Measurements from ENCODE around the gene REV3L. TPM values are rescaled to one million over a fixed set of nuclear protein-coding genes. Genes with fewer than 3 reads are reported as not detected.
A peak's percentile ranks its signal among the peaks of the same experiment; 100 is the strongest.

The REV3L gene
- total and polyA plus RNA-seq, 7 experiments from 2014 or later: 8.6 to 31.8 (median 19.9) TPM

DNA sequence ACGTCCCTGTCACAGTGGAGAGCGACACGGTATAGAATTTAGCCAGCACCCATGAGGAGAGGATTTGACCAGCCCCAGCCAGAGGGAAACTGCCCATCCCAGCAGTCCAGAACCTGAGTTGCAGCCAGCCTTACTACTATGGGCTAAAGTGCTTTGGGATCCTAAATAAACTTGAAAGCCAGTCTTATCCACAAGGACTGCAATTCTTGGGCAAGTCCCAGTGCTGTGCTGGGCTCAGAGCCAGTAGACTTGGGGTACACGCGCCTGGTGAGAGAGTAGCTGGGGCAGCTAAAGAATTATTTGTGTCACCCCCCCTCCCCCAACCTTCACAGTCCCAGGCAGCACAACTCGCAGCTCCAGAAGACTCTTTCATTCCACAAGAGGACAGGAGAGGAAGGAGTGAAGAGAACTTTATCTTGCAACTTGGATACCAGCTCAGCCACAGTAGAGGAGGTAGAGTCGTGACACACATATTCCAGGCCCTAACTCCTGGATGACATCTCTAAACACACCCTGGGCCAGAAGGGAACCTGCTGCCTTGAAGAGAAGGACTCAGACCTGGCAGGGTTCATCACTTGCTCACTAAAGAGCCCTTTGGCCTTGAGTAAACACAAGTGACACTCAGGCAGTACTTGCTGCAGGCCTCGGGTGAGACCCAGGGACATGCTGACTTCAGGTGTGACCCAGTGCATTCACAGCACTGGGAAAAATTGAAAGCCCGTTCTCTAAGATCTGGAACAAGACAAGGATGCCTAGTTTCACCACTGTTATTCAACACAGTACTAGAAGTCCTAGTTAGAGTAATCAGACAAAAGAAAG, 100.3 kb downstream of the REV3L start:
- Histone ChIP-seq H3K4me3 (ENCODE audit: low read length) (no peak overlapping the region), H3K27ac (ENCODE audit: low read depth, low read length) (no peak overlapping the region), H3K27me3 (ENCODE audit: control insufficient read depth in 2 of 2, insufficient read depth in 2 of 2, low read length in 2 of 2) (no peaks in the 10 kb centered on the region), H3K4me1 (ENCODE audit: control insufficient read depth in 2 of 2, insufficient read depth in 2 of 2, low read length in 2 of 2) (no peaks in the 10 kb centered on the region), H3K36me3 (ENCODE audit: control insufficient read depth in 2 of 3, insufficient read depth in 3 of 3, low read length in 3 of 3) (peaks cover 0 to 28% (median 3%) of the 10 kb centered on the region in 3 experiments), H3K9me3 (ENCODE audit: control insufficient read depth in 2 of 3, low read length in 3 of 3) (no peaks in the 10 kb centered on the region)
- no peaks in the 10 kb centered on the region for H3K9me3 Mint-ChIP-seq
- no peaks in the 10 kb centered on the region for H3K27me3 Mint-ChIP-seq
- intact Hi-C loops (cut with micrococcal nuclease): no loop called here
- ChIA-PET CTCF (interaction anchor here (0.7 kb wide), 1 partner anchor 387 kb away, joined by 4 read pairs; no protein-coding TSS in a partner anchor), POLR2A (no interaction called here)
- peaks cover 18 to 68% (median 44%) of the 10 kb centered on the region in 5 donors for H3K36me3 Mint-ChIP-seq
- DNase-seq: no peak
- H3K4me1 Mint-ChIP-seq: peaks cover 0 to 13% (median 0%) of the 10 kb centered on the region in 7 donors
- no peak overlapping the region for H3K4me3 Mint-ChIP-seq
- no peak for ATAC-seq
- peak overlapping the region in 1 of 9 donors; percentile 64 for H3K27ac Mint-ChIP-seq

DNA sequence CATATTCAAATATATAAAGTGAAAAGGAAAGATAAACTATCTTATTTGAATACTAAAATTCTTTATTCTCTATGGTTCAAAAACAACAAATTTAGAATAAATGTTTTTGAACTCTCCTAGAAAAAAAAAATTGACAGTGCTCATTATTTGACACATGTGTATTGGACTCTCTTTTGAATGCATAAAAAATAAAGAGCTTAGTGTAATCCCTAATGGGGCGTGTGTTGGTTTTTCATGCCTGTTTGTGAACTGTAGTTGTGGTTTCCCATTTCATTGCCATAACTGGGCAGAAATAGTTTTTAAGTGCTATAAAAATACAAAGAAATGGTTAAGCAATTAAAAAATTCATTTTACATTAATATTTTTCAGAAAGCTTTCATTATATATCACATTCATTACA, 101.3 kb downstream of the REV3L start:
- peak overlapping the region in 1 of 9 donors; percentile 64 for H3K27ac Mint-ChIP-seq
- H3K4me3 Mint-ChIP-seq: no peak overlapping the region
- ATAC-seq (no peak), DNase-seq (no peak)
- H3K4me1 Mint-ChIP-seq: peaks cover 0 to 13% (median 0%) of the 10 kb centered on the region in 7 donors
- intact Hi-C loops (cut with micrococcal nuclease): no loop called here
- CTCF ChIA-PET: no interaction called here
- H3K27me3 ChIP-seq (ENCODE audit: control insufficient read depth in 2 of 2, insufficient read depth in 2 of 2, low read length in 2 of 2): no peaks in the 10 kb centered on the region
- peaks cover 18 to 59% (median 36%) of the 10 kb centered on the region in 5 donors for H3K36me3 Mint-ChIP-seq
- H3K4me3 ChIP-seq (ENCODE audit: low read length): no peak overlapping the region
- no peaks in the 10 kb centered on the region for H3K9me3 ChIP-seq (ENCODE audit: control insufficient read depth in 2 of 3, low read length in 3 of 3)
- H3K4me1 ChIP-seq (ENCODE audit: control insufficient read depth in 2 of 2, insufficient read depth in 2 of 2, low read length in 2 of 2): no peaks in the 10 kb centered on the region
- H3K27me3 Mint-ChIP-seq: no peaks in the 10 kb centered on the region
- no peaks in the 10 kb centered on the region for H3K9me3 Mint-ChIP-seq
- peaks cover 0 to 26% (median 0%) of the 10 kb centered on the region in 3 experiments for H3K36me3 ChIP-seq (ENCODE audit: control insufficient read depth in 2 of 3, insufficient read depth in 3 of 3, low read length in 3 of 3)
- H3K27ac ChIP-seq (ENCODE audit: low read depth, low read length): no peak overlapping the region
- POLR2A ChIA-PET: no interaction called here

DNA sequence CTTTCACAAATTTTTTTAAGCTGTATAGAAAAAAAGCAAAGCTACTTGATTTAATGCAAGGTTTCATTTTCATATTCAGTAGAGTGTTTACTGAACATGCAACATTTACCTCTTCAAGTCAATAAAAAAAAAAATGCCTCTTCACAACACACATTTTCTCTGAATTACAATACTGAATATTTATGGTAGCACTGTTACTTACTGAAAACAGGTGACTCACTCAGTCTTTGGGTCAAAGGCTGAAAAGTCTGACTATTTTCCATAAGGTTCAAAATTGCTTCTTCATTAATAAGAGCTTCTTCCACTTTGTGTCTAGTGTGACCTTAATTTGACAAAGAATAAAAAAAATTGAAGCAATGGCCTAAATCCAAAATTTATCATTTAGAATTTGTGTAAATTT, 101.9 kb downstream of the REV3L start:
- Mint-ChIP-seq H3K27ac (peak overlapping the region in 1 of 9 donors; percentile 17), H3K9me3 (no peaks in the 10 kb centered on the region), H3K4me1 (peaks cover 0 to 17% (median 0%) of the 10 kb centered on the region in 7 donors), H3K4me3 (no peak overlapping the region), H3K36me3 (peaks cover 22 to 62% (median 37%) of the 10 kb centered on the region in 5 donors), H3K27me3 (no peaks in the 10 kb centered on the region)
- ATAC-seq (no peak), DNase-seq (no peak)
- Histone ChIP-seq H3K9me3 (ENCODE audit: control insufficient read depth in 2 of 3, low read length in 3 of 3) (no peaks in the 10 kb centered on the region), H3K36me3 (ENCODE audit: control insufficient read depth in 2 of 3, insufficient read depth in 3 of 3, low read length in 3 of 3) (peaks cover 0 to 31% (median 0%) of the 10 kb centered on the region in 3 experiments), H3K4me3 (ENCODE audit: low read length) (no peak overlapping the region), H3K27me3 (ENCODE audit: control insufficient read depth in 2 of 2, insufficient read depth in 2 of 2, low read length in 2 of 2) (no peaks in the 10 kb centered on the region), H3K27ac (ENCODE audit: low read depth, low read length) (no peak overlapping the region), H3K4me1 (ENCODE audit: control insufficient read depth in 2 of 2, insufficient read depth in 2 of 2, low read length in 2 of 2) (no peaks in the 10 kb centered on the region)
- ChIA-PET POLR2A (no interaction called here), CTCF (no interaction called here)
- intact Hi-C loops (cut with micrococcal nuclease): no loop called here

DNA sequence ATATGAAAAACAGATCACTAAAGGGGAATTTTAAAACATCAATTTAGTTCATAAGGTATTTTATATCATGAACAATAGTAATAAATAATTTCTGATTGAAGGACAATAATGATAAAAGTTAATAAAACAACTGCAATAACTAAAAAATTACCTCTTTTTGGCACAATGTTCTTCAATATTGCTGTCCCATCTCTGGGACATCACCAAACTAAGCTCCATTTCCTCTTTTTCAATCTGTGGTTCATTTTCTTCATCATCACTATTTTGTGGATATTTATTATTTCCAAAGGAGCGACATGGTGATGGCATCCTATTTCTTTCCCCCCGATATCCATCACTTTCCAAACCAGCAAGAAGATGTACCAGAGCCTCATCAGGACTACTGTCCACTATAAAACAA, 103.2 kb downstream of the REV3L start:
- Mint-ChIP-seq H3K9me3 (no peaks in the 10 kb centered on the region), H3K36me3 (peaks cover 25 to 64% (median 38%) of the 10 kb centered on the region in 5 donors), H3K4me1 (peaks cover 0 to 20% (median 0%) of the 10 kb centered on the region in 7 donors), H3K27me3 (no peaks in the 10 kb centered on the region), H3K27ac (no peak overlapping the region), H3K4me3 (no peak overlapping the region)
- ATAC-seq (no peak), DNase-seq (no peak)
- ChIA-PET CTCF (no interaction called here), POLR2A (no interaction called here)
- H3K4me3 ChIP-seq (ENCODE audit: low read length): no peak overlapping the region
- H3K27me3 ChIP-seq (ENCODE audit: control insufficient read depth in 2 of 2, insufficient read depth in 2 of 2, low read length in 2 of 2): no peaks in the 10 kb centered on the region
- no peaks in the 10 kb centered on the region for H3K9me3 ChIP-seq (ENCODE audit: control insufficient read depth in 2 of 3, low read length in 3 of 3)
- H3K36me3 ChIP-seq (ENCODE audit: control insufficient read depth in 2 of 3, insufficient read depth in 3 of 3, low read length in 3 of 3): peaks cover 0 to 31% (median 0%) of the 10 kb centered on the region in 3 experiments
- H3K4me1 ChIP-seq (ENCODE audit: control insufficient read depth in 2 of 2, insufficient read depth in 2 of 2, low read length in 2 of 2): no peaks in the 10 kb centered on the region
- intact Hi-C loops (cut with micrococcal nuclease): no loop called here
- no peak overlapping the region for H3K27ac ChIP-seq (ENCODE audit: low read depth, low read length)

DNA sequence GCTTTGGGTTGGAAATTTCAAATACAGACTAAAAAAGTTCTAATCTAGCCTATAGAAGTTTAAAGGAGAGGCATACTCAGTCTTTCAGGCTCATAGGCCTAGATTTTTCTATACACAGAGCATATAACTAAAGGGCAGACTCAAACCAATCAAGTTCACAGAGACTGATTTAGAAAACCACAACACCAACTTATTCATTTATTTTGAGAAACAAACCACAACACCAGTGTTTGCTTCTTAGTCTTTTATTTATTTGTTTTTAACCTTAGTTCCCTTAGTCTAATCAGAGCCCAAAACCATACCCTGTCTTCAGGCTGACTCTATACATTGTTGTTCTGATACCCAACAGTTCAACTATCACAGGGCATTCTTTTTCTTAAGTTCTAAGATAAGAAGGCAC, 103.7 kb downstream of the REV3L start:
- no peak for DNase-seq
- Histone ChIP-seq H3K4me3 (ENCODE audit: low read length) (no peak overlapping the region), H3K27ac (ENCODE audit: low read depth, low read length) (no peak overlapping the region), H3K36me3 (ENCODE audit: control insufficient read depth in 2 of 3, insufficient read depth in 3 of 3, low read length in 3 of 3) (peaks cover 0 to 31% (median 0%) of the 10 kb centered on the region in 3 experiments), H3K9me3 (ENCODE audit: control insufficient read depth in 2 of 3, low read length in 3 of 3) (no peaks in the 10 kb centered on the region), H3K27me3 (ENCODE audit: control insufficient read depth in 2 of 2, insufficient read depth in 2 of 2, low read length in 2 of 2) (no peaks in the 10 kb centered on the region), H3K4me1 (ENCODE audit: control insufficient read depth in 2 of 2, insufficient read depth in 2 of 2, low read length in 2 of 2) (no peaks in the 10 kb centered on the region)
- Mint-ChIP-seq H3K4me1 (peaks cover 0 to 20% (median 0%) of the 10 kb centered on the region in 7 donors), H3K27ac (no peak overlapping the region), H3K27me3 (no peaks in the 10 kb centered on the region), H3K4me3 (no peak overlapping the region), H3K9me3 (no peaks in the 10 kb centered on the region), H3K36me3 (peaks cover 26 to 64% (median 37%) of the 10 kb centered on the region in 5 donors)
- CTCF ChIA-PET: no interaction called here
- ATAC-seq: no peak
- POLR2A ChIA-PET: no interaction called here
- intact Hi-C loops (cut with micrococcal nuclease): no loop called here

DNA sequence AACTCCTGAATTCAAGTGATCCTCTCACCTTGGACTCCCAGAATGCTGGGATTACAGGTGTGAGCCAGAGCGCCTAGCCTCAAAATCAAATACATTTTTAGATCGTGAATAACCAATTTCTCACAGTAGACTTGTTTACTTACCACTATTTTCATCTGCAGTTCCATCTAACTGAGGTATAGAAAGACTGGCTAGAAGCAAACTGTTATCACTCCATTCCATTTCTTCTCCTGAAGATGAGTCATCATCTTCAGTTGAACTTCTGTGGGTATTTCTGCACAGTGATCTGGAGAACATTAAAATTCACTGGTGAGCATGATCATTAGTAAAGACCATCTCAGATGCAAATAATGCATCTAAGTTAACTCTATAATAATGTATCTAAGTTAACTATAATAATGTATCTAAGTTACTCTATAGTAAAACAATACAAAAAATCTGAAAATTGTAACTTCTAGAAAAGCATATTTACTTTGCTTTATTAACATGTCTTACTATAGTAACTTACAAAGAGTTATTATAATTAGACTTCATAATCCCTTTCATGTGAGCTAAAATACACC, 105.4 kb downstream of the REV3L start:
- Histone ChIP-seq H3K27me3 (ENCODE audit: control insufficient read depth in 2 of 2, insufficient read depth in 2 of 2, low read length in 2 of 2) (no peaks in the 10 kb centered on the region), H3K4me1 (ENCODE audit: control insufficient read depth in 2 of 2, insufficient read depth in 2 of 2, low read length in 2 of 2) (no peaks in the 10 kb centered on the region), H3K27ac (ENCODE audit: low read depth, low read length) (no peak overlapping the region), H3K9me3 (ENCODE audit: control insufficient read depth in 2 of 3, low read length in 3 of 3) (no peaks in the 10 kb centered on the region), H3K4me3 (ENCODE audit: low read length) (no peak overlapping the region), H3K36me3 (ENCODE audit: control insufficient read depth in 2 of 3, insufficient read depth in 3 of 3, low read length in 3 of 3) (peaks cover 0 to 34% (median 0%) of the 10 kb centered on the region in 3 experiments)
- Mint-ChIP-seq H3K27me3 (no peaks in the 10 kb centered on the region), H3K9me3 (no peaks in the 10 kb centered on the region), H3K27ac (no peak overlapping the region), H3K4me1 (peaks cover 0 to 20% (median 0%) of the 10 kb centered on the region in 7 donors), H3K36me3 (peaks cover 23 to 64% (median 37%) of the 10 kb centered on the region in 5 donors), H3K4me3 (no peak overlapping the region)
- no peak for DNase-seq
- ATAC-seq: no peak
- POLR2A ChIA-PET: no interaction called here
- intact Hi-C loops (cut with micrococcal nuclease): no loop called here
- CTCF ChIA-PET: interaction anchor here (0.6 kb wide), 1 partner anchor 178 kb away, joined by 4 read pairs; no protein-coding TSS in a partner anchor
